GM12891 (cell line): ENCODE data around the gene SSNA1.

Source experiments
- POLR2AphosphoS5 ChIP-seq: IDR thresholded peaks from 2 replicates; pipeline ENCODE4 v1.6.1; 2011; ENCODE audit warnings: low read depth, low read length, control low read depth
- TAF1 ChIP-seq: IDR thresholded peaks from 2 replicates; pipeline ENCODE4 v1.6.1; 2011; ENCODE audit warnings: low read depth, low read length, control low read depth

DNA sequence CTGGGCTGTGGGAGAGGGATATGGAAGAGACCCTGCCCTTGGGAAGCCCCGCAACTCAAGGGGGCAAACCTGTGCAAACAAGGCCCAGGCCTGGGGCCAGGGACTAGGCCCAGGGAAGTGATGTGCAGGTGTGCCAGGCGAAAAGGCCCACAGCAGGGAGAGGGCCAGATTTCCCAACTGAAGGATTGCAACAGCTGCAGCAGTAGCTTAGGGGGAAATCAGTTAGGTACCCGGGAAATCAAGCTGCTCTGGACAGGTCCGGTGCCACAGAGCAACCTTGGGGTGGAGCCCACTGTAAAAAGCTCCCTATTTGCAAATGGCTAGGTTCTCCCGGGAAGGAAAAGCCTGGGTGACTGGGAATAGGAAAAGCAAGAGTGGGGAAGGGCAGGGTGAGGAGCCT, 39.1 kb upstream of the SSNA1 start:
- TF ChIP-seq TAF1 = no peak
- no peak for TF ChIP-seq POLR2AphosphoS5
